Upper lobe of left lung (tissue), 6 donors: Measurements from ENCODE around the gene DDX1. TPM values are rescaled to one million over a fixed set of nuclear protein-coding genes. Genes with fewer than 3 reads are reported as not detected.

Source experiments
- ATAC-seq, 2 donors: fragments of 200-7000 bp; cut with Tn5 transposase; one replicate each; pipeline ENCODE4 v1.9.1; 2022; ENCODE audit warnings: mild to moderate bottlenecking in 2 of 2, moderate library complexity in 2 of 2; ENCODE audit not compliant: low FRiP score in 2 of 2
- DNase-seq, 2 donors: peaks; one replicate each; pipeline ENCODE4 v3.0.0-alpha.2; 2019 to 2020
- H3K27ac ChIP-seq, 4 donors: fragments of 200-600 bp; sonication (generic); one replicate each; pipeline ENCODE4 v1.5.1; 2016 to 2019
- H3K27me3 ChIP-seq, 4 donors: fragments of 200-600 bp; sonication (generic); one replicate each; pipeline ENCODE4 v1.5.1; 2017 to 2019
- H3K36me3 ChIP-seq, 4 donors: fragments of 200-600 bp; sonication (generic); one replicate each; pipeline ENCODE4 v1.5.1; 2016 to 2019
- H3K4me1 ChIP-seq, 4 donors: fragments of 200-600 bp; sonication (generic); one replicate each; pipeline ENCODE4 v1.5.1; 2018 to 2019
- H3K4me3 ChIP-seq, 4 donors: fragments of 200-600 bp; sonication (generic); one replicate each; pipeline ENCODE4 v1.5.1; 2017 to 2019; ENCODE audit warnings: mild to moderate bottlenecking in 2 of 4, moderate library complexity in 1 of 4
- H3K9me3 ChIP-seq, 4 donors: fragments of 200-600 bp; sonication (generic); one replicate each; pipeline ENCODE4 v1.5.1; 2018 to 2019
- EP300 ChIP-seq, 4 donors: sonication (generic); formaldehyde crosslinking; IDR thresholded peaks; one replicate each; pipeline ENCODE4 v1.5.1; 2017; ENCODE audit warnings: antibody characterized with exemption in 4 of 4, control low read depth in 2 of 4
- POLR2A ChIP-seq, 4 donors: fragments of 450-650 bp; IDR thresholded peaks; one replicate each; pipeline ENCODE4 v1.5.1; 2016 to 2017; ENCODE audit warnings: antibody characterized with exemption in 4 of 4, mild to moderate bottlenecking in 2 of 4
- POLR2AphosphoS5 ChIP-seq, 2 donors: sonication (generic); formaldehyde crosslinking; IDR thresholded peaks; one replicate each; pipeline ENCODE4 v1.5.1; 2017; ENCODE audit warnings: antibody characterized with exemption in 2 of 2
- WGBS, 2 donors: methylation state at CpG; one replicate each; pipeline ENCODE4 v1.1.5; 2017 to 2018; 5-methylcytosine and 5-hydroxymethylcytosine counted together
- total RNA-seq, 6 donors: library from RNA; depleted of rRNA in 4 of 6; stranded (reverse); fragments of >200 nt in 4 of 6; gene quantifications; one replicate each; pipeline versions ENCODE4 v1.1.0 to v1.2.1, GENCODE V29; 2016 to 2021
- TF ChIP-seq, protein P1 (sequence below), 6 experiments: fragments of 450-650 bp in 4 of 6; fragments of 200-600 bp in 2 of 6; sonication (generic) in 2 of 6; IDR thresholded peaks; one replicate each; pipeline ENCODE4 v1.5.1; 2016 to 2019; ENCODE audit warnings: antibody characterized with exemption in 6 of 6
- donor health status: DM: no; HTN: no; CAD: no; lungs with moderate emphysema.
- donor health status: DM: no; HTN: yes; CAD: no; lungs with severe emphysema.

Gene DDX1
- total RNA-seq, 6 donors from 2014 or later = 40.9 to 78.5 (median 53.0) TPM

DNA sequence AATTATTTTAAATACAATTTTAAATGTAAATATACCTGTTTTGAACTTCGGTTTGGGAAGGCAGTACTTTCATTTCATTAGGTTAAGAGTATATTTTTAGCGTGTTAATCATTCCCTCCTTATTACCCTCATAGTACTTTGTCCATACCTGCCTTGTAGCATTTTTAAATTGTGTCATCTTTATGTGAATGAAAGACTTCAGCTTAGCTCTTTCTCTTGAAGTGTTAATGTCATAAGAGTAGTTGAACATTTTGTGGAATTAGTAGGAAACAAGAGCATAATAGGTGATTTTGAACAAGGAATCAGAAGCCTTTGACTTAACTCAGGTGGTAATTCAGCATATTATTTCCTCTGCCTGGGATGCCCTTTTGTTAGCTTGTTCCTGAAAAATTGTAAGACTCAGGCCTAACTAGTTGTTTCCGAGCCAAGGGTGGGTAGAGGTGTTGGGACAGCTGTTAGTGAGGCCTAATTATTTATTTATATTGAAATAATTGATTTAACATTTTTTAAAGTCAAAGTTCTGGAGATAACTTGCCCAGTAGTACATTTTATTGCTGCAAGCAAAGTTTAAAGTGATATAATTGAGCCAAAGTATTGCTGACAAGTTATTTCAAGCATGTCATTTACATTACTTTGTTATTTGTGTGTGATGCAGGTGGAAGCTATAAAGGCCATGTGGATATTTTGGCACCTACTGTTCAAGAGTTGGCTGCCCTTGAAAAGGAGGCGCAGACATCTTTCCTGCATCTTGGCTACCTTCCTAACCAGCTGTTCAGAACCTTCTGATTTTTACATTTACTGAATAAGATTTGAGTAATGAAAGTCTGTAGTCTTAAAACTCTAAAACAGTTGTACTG, 38.7 kb downstream of the DDX1 start:
- TF ChIP-seq POLR2A (IDR thresholded peaks at IDR 0.05) (no peak), EP300 (IDR thresholded peaks at IDR 0.05) (no peak), POLR2AphosphoS5 (IDR thresholded peaks at IDR 0.05) (no peak)
- TF ChIP-seq, protein P1, sequence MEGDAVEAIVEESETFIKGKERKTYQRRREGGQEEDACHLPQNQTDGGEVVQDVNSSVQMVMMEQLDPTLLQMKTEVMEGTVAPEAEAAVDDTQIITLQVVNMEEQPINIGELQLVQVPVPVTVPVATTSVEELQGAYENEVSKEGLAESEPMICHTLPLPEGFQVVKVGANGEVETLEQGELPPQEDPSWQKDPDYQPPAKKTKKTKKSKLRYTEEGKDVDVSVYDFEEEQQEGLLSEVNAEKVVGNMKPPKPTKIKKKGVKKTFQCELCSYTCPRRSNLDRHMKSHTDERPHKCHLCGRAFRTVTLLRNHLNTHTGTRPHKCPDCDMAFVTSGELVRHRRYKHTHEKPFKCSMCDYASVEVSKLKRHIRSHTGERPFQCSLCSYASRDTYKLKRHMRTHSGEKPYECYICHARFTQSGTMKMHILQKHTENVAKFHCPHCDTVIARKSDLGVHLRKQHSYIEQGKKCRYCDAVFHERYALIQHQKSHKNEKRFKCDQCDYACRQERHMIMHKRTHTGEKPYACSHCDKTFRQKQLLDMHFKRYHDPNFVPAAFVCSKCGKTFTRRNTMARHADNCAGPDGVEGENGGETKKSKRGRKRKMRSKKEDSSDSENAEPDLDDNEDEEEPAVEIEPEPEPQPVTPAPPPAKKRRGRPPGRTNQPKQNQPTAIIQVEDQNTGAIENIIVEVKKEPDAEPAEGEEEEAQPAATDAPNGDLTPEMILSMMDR (IDR thresholded peaks at IDR 0.05) = no peak
- no peak overlapping the region for H3K27ac ChIP-seq
- no peak overlapping the region for H3K4me3 ChIP-seq
- 87% methylated on average over 4 of the region's 4 CpGs for WGBS, 2 donors
- no peaks in the 10 kb centered on the region for H3K9me3 ChIP-seq
- H3K27me3 ChIP-seq = no peaks in the 10 kb centered on the region
- H3K4me1 ChIP-seq = no peaks in the 10 kb centered on the region
- ATAC-seq = no peak
- H3K36me3 ChIP-seq = peaks cover 29 to 94% (median 47%) of the 10 kb centered on the region in 4 donors
- DNase-seq = no peak

DNA sequence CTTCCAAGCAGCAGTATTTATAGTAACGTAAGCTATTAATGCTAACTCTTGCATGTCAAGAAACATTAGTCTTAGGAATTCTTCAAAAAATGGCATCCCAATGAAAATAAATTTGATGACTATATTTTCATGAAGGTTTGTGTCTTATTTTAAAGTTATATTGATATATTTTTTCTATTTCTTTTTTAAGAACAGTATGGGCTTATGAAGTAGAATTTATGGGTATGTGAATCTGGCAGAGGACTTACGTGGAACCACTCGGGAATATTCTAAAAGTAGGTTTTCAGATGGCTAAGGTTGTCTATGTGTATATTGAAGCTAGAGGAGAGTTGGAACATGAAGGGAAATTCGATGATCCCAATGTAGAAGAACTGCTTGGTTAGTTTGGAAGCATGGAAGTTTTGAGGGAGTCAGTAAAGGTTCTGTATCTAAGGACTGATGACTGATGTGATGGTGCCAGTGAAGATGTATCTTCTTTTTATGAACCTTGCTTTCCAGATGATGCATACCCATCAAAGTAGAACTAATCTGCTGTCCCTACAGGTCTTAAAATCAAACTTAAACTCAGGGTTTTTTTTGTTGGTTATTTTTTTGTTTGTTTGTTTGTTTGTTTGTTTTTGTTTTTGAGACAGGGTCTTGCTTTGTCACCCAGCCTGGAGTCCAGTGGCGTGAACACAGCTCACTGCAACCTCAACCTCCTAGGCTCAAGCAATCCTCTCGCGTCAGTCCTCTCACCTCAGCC, 39.5 kb downstream of the DDX1 start:
- H3K27me3 ChIP-seq = no peaks in the 10 kb centered on the region
- H3K4me1 ChIP-seq = no peaks in the 10 kb centered on the region
- no peak for TF ChIP-seq POLR2AphosphoS5 (IDR thresholded peaks at IDR 0.05)
- TF ChIP-seq EP300 (IDR thresholded peaks at IDR 0.05) = no peak
- TF ChIP-seq, protein P1 (IDR thresholded peaks at IDR 0.05) = no peak
- 95 to 98% methylated on average over 7 of the region's 7 CpGs for WGBS, 2 donors
- peaks cover 29 to 90% (median 44%) of the 10 kb centered on the region in 4 donors for H3K36me3 ChIP-seq
- no peak for ATAC-seq
- DNase-seq = no peak
- H3K9me3 ChIP-seq = no peaks in the 10 kb centered on the region
- no peak overlapping the region for H3K27ac ChIP-seq
- H3K4me3 ChIP-seq = no peak overlapping the region

DNA sequence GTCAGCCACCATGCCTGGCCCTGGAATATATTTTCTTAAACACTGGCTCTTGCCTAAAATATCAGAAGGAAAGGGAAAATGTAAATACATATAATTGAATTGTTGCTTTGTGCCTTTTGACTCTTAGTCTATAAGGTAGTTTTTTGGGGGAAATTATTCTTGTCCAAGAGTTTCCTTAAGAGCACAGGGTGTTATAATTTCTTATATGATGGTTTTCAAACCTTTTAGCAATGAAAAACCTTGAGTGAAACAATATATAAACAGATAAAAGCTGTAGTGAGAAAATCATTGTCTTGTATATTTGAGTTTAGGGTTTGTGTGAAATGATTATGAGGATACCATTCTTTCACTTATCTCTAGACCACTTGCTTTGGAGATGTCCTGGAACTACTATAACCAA, 40.2 kb downstream of the DDX1 start:
- peaks cover 29 to 83% (median 42%) of the 10 kb centered on the region in 4 donors for H3K36me3 ChIP-seq
- TF ChIP-seq, protein P1 (IDR thresholded peaks at IDR 0.05) = no peak
- no peak for TF ChIP-seq EP300 (IDR thresholded peaks at IDR 0.05)
- no peak for TF ChIP-seq POLR2A (IDR thresholded peaks at IDR 0.05)
- no peak for TF ChIP-seq POLR2AphosphoS5 (IDR thresholded peaks at IDR 0.05)
- ATAC-seq (no peak), DNase-seq (no peak)
- no peaks in the 10 kb centered on the region for H3K9me3 ChIP-seq
- H3K4me3 ChIP-seq = no peak overlapping the region
- H3K27ac ChIP-seq = no peak overlapping the region
- no peaks in the 10 kb centered on the region for H3K27me3 ChIP-seq
- H3K4me1 ChIP-seq = peaks cover 0 to 3% (median under 1%) of the 10 kb centered on the region in 4 donors

DNA sequence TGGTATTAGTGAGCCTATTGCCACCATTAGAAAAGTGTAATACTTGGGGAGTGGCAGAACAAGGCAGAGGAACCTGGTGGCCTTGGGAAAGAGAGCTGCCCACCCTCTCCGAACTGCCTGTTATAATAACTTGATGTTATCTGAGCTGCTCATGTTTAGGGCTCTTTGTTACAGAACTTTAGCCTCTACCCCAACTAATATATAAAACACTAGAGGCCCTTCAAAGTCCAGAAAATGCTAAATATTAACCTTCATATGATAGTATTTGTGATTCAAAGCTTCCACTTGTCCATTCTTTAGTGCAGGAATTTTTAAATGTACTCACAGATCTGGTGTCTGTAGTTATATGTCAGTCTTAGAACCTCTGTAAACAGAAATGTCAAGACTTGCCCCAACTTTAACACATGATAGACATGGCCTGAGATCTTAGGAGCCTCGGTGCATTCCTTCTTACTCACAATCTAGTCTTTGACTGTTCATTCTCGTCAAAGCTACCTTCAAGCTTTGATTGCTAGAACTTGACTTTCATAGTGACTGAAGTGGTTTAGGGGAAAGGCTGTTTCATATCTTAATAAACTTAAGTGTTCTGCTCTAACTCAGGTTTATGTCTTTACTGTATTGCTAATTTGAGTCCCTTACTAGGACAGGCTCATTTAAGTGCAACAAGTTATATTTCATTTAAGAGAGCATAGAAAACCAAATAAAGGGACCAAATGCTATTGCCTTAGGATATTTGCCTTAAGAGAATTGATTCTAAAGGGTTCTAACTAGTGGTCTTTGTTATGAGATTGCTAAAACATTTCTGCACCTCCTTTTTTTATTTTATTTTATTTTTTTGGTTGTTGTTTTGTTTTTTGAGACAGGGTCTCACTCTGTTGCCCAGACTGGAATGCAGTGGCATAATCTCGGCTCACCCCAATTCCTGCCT, 41.6 kb downstream of the DDX1 start:
- H3K36me3 ChIP-seq = peaks cover 22 to 70% (median 38%) of the 10 kb centered on the region in 4 donors
- TF ChIP-seq EP300 (IDR thresholded peaks at IDR 0.05) = no peak
- TF ChIP-seq, protein P1 (IDR thresholded peaks at IDR 0.05) = no peak
- TF ChIP-seq POLR2AphosphoS5 (IDR thresholded peaks at IDR 0.05) = no peak
- no peak for TF ChIP-seq POLR2A (IDR thresholded peaks at IDR 0.05)
- 81 to 82% methylated on average over 4 of the region's 4 CpGs for WGBS, 2 donors
- H3K4me1 ChIP-seq = peaks cover 0 to 10% (median 6%) of the 10 kb centered on the region in 4 donors
- H3K27me3 ChIP-seq = no peaks in the 10 kb centered on the region
- no peak overlapping the region for H3K27ac ChIP-seq
- no peak overlapping the region for H3K4me3 ChIP-seq
- ATAC-seq (no peak), DNase-seq (no peak)
- H3K9me3 ChIP-seq = no peaks in the 10 kb centered on the region
